Activated T-cell treated with anti-CD3 and anti-CD28 coated beads for 24 hours (primary cell): ENCODE results near the gene NETO1.

ENCODE experiments used
- DNase-seq: peaks from one replicate; pipeline ENCODE4 v3.0.0-alpha.2; 2020; ENCODE audit warnings: low read depth

Gene NETO1

GRCh38 chr18:72727038-72727655 is 140.6 kb downstream of the NETO1 start:
- DNase-seq: no peak

GRCh38 chr18:72726201-72726600 is 141.6 kb downstream of the NETO1 start:
- DNase-seq: no peak

GRCh38 chr18:72721330-72721729 is 146.5 kb downstream of the NETO1 start:
- DNase-seq: no peak

GRCh38 chr18:72720116-72720515 is 147.7 kb downstream of the NETO1 start:
- DNase-seq: no peak

- no peak for DNase-seq
Measured at GRCh38 chr18:72704202-72704601, 163.6 kb downstream of the NETO1 start.

- DNase-seq: no peak
Measured at GRCh38 chr18:72700961-72701710, 166.7 kb downstream of the NETO1 start.

- DNase-seq: no peak
Measured at GRCh38 chr18:72697706-72698105, 170.1 kb downstream of the NETO1 start.

- DNase-seq: no peak
Measured at GRCh38 chr18:72692595-72692994, 175.2 kb downstream of the NETO1 start.
